ENCODE data around the gene ZNF782. TPM values are rescaled to one million over a fixed set of nuclear protein-coding genes. Genes with fewer than 3 reads are reported as not detected.
A peak's percentile ranks its signal among the peaks of the same experiment; 100 is the strongest.

The ZNF782 gene
- polyA plus RNA-seq, 1 of the 3 experiments (the other 2 are of a cell fraction): 1.3 TPM

- TF ChIP-seq ZBTB33 (IDR thresholded peaks at IDR 0.05; ENCODE audit: borderline replicate concordance, low read depth): no peak
- no peak for TF ChIP-seq RCOR1 (IDR thresholded peaks at IDR 0.05; ENCODE audit: low read length)
- no peak for TF ChIP-seq NFIC (IDR thresholded peaks at IDR 0.05; ENCODE audit: borderline replicate concordance)
- TF ChIP-seq RAD21 (IDR thresholded peaks at IDR 0.05; ENCODE audit: low read length): no peak
- TF ChIP-seq USF1 (IDR thresholded peaks at IDR 0.05; ENCODE audit: borderline replicate concordance, low read depth): no peak
- no peak for TF ChIP-seq TEAD4 (IDR thresholded peaks at IDR 0.05; ENCODE audit: borderline replicate concordance, insufficient read depth)
- TF ChIP-seq POLR2AphosphoS5 (IDR thresholded peaks at IDR 0.05; ENCODE audit: low read depth, low read length): peak; percentile 8; the same call in 1 of the 2 replicates
- 0 out of 2 replicates have a peak, but pooled peaks have one; percentile 10 for TF ChIP-seq TAF1 (IDR thresholded peaks at IDR 0.05; ENCODE audit: borderline replicate concordance, low read depth, low read length)
- no peak for TF ChIP-seq MXI1 (IDR thresholded peaks at IDR 0.05; ENCODE audit: low read depth, low read length)
- no peak for TF ChIP-seq JUND (IDR thresholded peaks at IDR 0.05)
- TF ChIP-seq SMC3 (IDR thresholded peaks at IDR 0.05; ENCODE audit: low read depth, low read length): no peak
- TF ChIP-seq, protein P1, sequence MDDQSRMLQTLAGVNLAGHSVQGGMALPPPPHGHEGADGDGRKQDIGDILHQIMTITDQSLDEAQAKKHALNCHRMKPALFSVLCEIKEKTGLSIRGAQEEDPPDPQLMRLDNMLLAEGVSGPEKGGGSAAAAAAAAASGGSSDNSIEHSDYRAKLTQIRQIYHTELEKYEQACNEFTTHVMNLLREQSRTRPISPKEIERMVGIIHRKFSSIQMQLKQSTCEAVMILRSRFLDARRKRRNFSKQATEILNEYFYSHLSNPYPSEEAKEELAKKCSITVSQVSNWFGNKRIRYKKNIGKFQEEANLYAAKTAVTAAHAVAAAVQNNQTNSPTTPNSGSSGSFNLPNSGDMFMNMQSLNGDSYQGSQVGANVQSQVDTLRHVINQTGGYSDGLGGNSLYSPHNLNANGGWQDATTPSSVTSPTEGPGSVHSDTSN (IDR thresholded peaks at IDR 0.05): no peak
- no peak for TF ChIP-seq USF2 (IDR thresholded peaks at IDR 0.05; ENCODE audit: borderline replicate concordance, low read depth, low read length)
- TF ChIP-seq NRF1 (IDR thresholded peaks at IDR 0.05; ENCODE audit: low read depth, low read length): no peak
Observed at GRCh38 chr9:96854651-96855273, 448 bp upstream of the ZNF782 start (continued).

- TF ChIP-seq FOSL2 (IDR thresholded peaks at IDR 0.05; ENCODE audit: borderline replicate concordance, low read depth) (no peak), CHD2 (IDR thresholded peaks at IDR 0.05; ENCODE audit: low read length, partially characterized antibody) (no peak), FOXM1 (IDR thresholded peaks at IDR 0.05; ENCODE audit: low read depth) (no peak), POLR2AphosphoS5 (IDR thresholded peaks at IDR 0.05; ENCODE audit: low read depth, low read length) (no peak), ELF1 (IDR thresholded peaks at IDR 0.05) (no peak), EP300 (IDR thresholded peaks at IDR 0.05; ENCODE audit: borderline replicate concordance in 1 of 2, low read depth in 1 of 2, low read length in 1 of 2) (no peak), YY1 (IDR thresholded peaks at IDR 0.05; ENCODE audit: low read depth) (no peak)
- Histone ChIP-seq H3K27me3 (ENCODE audit: insufficient read depth) (no peaks in the 10 kb centered on the region), H3K79me2 (ENCODE audit: insufficient read depth) (peaks cover 43% of the 10 kb centered on the region), H3K27ac (ENCODE audit: low read depth in 2 of 2, low read length in 1 of 2) (no peak overlapping the region), H3K36me3 (replicated peaks in 1 of 2; ENCODE audit: control insufficient read depth in 1 of 2, insufficient read depth in 2 of 2, low read length in 1 of 2) (peaks cover 0 to 11% of the 10 kb centered on the region in 2 experiments), H3F3A (replicated peaks; ENCODE audit: insufficient read depth) (peaks cover 5% of the 10 kb centered on the region), H3K4me2 (peak overlapping the region; percentile 84), H3K9me2 (no peaks in the 10 kb centered on the region), H4K20me1 (ENCODE audit: insufficient read depth) (no peaks in the 10 kb centered on the region), H3K9ac (no peak overlapping the region), H3K4me1 (ENCODE audit: control insufficient read depth in 1 of 2, insufficient read depth in 2 of 2, low read depth in 1 of 2, low read length in 1 of 2) (peaks cover 5 to 12% of the 10 kb centered on the region in 2 experiments), H2AFZ (ENCODE audit: low read depth) (no peak overlapping the region), H3K9me3 (peaks cover 16% of the 10 kb centered on the region), H3K4me3 (ENCODE audit: low read depth in 2 of 2, low read length in 1 of 2) (0 out of 4 replicates have a peak overlapping the region, but pooled peaks have one; percentile 65 to 85)
- ChIA-PET POLR2A (no interaction called here), CTCF (no interaction called here)
- 89% methylated on average over 4 of the region's 4 CpGs for WGBS (ENCODE audit: low lambda C conversion rate)
- no peak for DNase-seq
Observed at GRCh38 chr9:96852676-96853075, 1.6 kb downstream of the ZNF782 start.
